ENCODE results near the gene PCDH9. TPM values are rescaled to one million over a fixed set of nuclear protein-coding genes. Genes with fewer than 3 reads are reported as not detected.

Gene PCDH9
- total and polyA plus RNA-seq, 8 donors: 2.0 to 11.6 (median 3.1) TPM

GRCh38 chr13:67135356-67135755, 94.8 kb downstream of the PCDH9 start:
- no peak overlapping the region for H3K4me3 ChIP-seq
- no peaks in the 10 kb centered on the region for H3K27me3 ChIP-seq
- no peaks in the 10 kb centered on the region for H3K4me1 ChIP-seq
- intact Hi-C loops (cut with DNase I): no loop called here
- no peak for DNase-seq
- no peak for ATAC-seq
- H3K36me3 ChIP-seq: no peaks in the 10 kb centered on the region
- no peak overlapping the region for H3K27ac ChIP-seq
- no peak for TF ChIP-seq CTCF (IDR thresholded peaks at IDR 0.05)
- H3K9me3 ChIP-seq: no peaks in the 10 kb centered on the region

GRCh38 chr13:67134417-67135129, 95.6 kb downstream of the PCDH9 start:
- no peak for TF ChIP-seq CTCF (IDR thresholded peaks at IDR 0.05)
- Histone ChIP-seq H3K9me3 (no peaks in the 10 kb centered on the region), H3K4me3 (peak overlapping the region in 1 of 2 donors; percentile 14), H3K36me3 (no peaks in the 10 kb centered on the region), H3K27me3 (no peaks in the 10 kb centered on the region), H3K4me1 (no peaks in the 10 kb centered on the region), H3K27ac (no peak overlapping the region)
- ATAC-seq: peak; percentile 57
- intact Hi-C loops (cut with DNase I): no loop called here
- DNase-seq: peak in 2 of 4 donors; percentile 24 to 29

GRCh38 chr13:67133476-67133875, 96.7 kb downstream of the PCDH9 start:
- H3K4me3 ChIP-seq: no peak overlapping the region
- ATAC-seq (no peak), DNase-seq (no peak)
- no peak overlapping the region for H3K27ac ChIP-seq
- no peaks in the 10 kb centered on the region for H3K27me3 ChIP-seq
- H3K9me3 ChIP-seq: no peaks in the 10 kb centered on the region
- H3K4me1 ChIP-seq: no peaks in the 10 kb centered on the region
- intact Hi-C loops (cut with DNase I): no loop called here
- no peaks in the 10 kb centered on the region for H3K36me3 ChIP-seq
- no peak for TF ChIP-seq CTCF (IDR thresholded peaks at IDR 0.05)

- H3K27me3 ChIP-seq: no peaks in the 10 kb centered on the region
- H3K27ac ChIP-seq: no peak overlapping the region
- no peak overlapping the region for H3K4me3 ChIP-seq
- TF ChIP-seq CTCF (IDR thresholded peaks at IDR 0.05): no peak
- no peak for DNase-seq
- no peaks in the 10 kb centered on the region for H3K9me3 ChIP-seq
- no peaks in the 10 kb centered on the region for H3K4me1 ChIP-seq
- ATAC-seq: no peak
- no peaks in the 10 kb centered on the region for H3K36me3 ChIP-seq
- intact Hi-C loops (cut with DNase I): no loop called here
These were observed 98.7 kb downstream of the PCDH9 start for GRCh38 chr13:67131393-67131792.

- ATAC-seq (no peak), DNase-seq (no peak)
- Histone ChIP-seq H3K4me3 (no peak overlapping the region), H3K27ac (no peak overlapping the region), H3K27me3 (no peaks in the 10 kb centered on the region), H3K9me3 (no peaks in the 10 kb centered on the region), H3K36me3 (no peaks in the 10 kb centered on the region), H3K4me1 (no peaks in the 10 kb centered on the region)
- intact Hi-C loops (cut with DNase I): no loop called here
- TF ChIP-seq CTCF (IDR thresholded peaks at IDR 0.05): no peak
These were observed 99.7 kb downstream of the PCDH9 start for GRCh38 chr13:67130444-67130843.

Data from left lung (tissue), 10 donors.